Stomach (tissue), 9 donors: ENCODE data around the gene ADAM12. TPM values are rescaled to one million over a fixed set of nuclear protein-coding genes. Genes with fewer than 3 reads are reported as not detected.

Experiments
- DNase-seq, 2 donors: peaks; one replicate each; pipeline versions ENCODE4 v3.0.0 to v3.0.0-alpha.2; 2013 to 2019
- H3K27ac ChIP-seq, 5 donors: fragments of 200-600 bp in 4 of 5; sonication (generic) in 4 of 5; one replicate each; pipeline ENCODE4 v1.5.1; 2013 to 2019; ENCODE audit warnings: mild to moderate bottlenecking in 1 of 5, moderate library complexity in 1 of 5
- H3K27me3 ChIP-seq, 3 donors: fragments of 200-600 bp; sonication (generic); one replicate each; pipeline ENCODE4 v1.5.1; 2017 to 2019; ENCODE audit warnings: mixed run types in 1 of 3
- H3K36me3 ChIP-seq, 4 donors: fragments of 200-600 bp; sonication (generic); 1 replicate in 3 of 4; 2 replicates in 1 of 4; pipeline ENCODE4 v1.5.1; 2016 to 2019
- H3K4me1 ChIP-seq, 4 donors: fragments of 200-600 bp; sonication (generic); one replicate each; pipeline ENCODE4 v1.5.1; 2016 to 2019
- H3K4me3 ChIP-seq, 4 donors: fragments of 200-600 bp; sonication (generic) in 3 of 4; one replicate each; pipeline ENCODE4 v1.5.1; 2016 to 2019; ENCODE audit warnings: mild to moderate bottlenecking in 1 of 4
- H3K9me3 ChIP-seq, 4 donors: fragments of 200-600 bp; sonication (generic); one replicate each; pipeline ENCODE4 v1.5.1; 2016 to 2019
- CTCF ChIP-seq, 7 experiments: fragments of 450-650 bp in 4 of 7; fragments of 200-600 bp in 3 of 7; sonication (generic) in 3 of 7; IDR thresholded peaks; one replicate each; pipeline ENCODE4 v1.5.1; 2016 to 2019; ENCODE audit warnings: antibody characterized with exemption in 7 of 7, control low read depth in 2 of 7, mild to moderate bottlenecking in 1 of 7
- EP300 ChIP-seq: sonication (generic); formaldehyde crosslinking; IDR thresholded peaks from one replicate; pipeline ENCODE4 v1.6.1; 2017; ENCODE audit warnings: antibody characterized with exemption
- POLR2A ChIP-seq, 4 donors: fragments of 450-650 bp; IDR thresholded peaks; one replicate each; pipeline ENCODE4 v1.6.1; 2016; ENCODE audit warnings: antibody characterized with exemption in 4 of 4, control low read depth in 2 of 4, mild to moderate bottlenecking in 1 of 4, moderate library complexity in 1 of 4
- POLR2AphosphoS5 ChIP-seq, 3 donors: sonication (generic); formaldehyde crosslinking; IDR thresholded peaks; one replicate each; pipeline ENCODE4 v1.6.1; 2016; ENCODE audit warnings: antibody characterized with exemption in 3 of 3
- whole genome bisulfite sequencing, 5 donors: extraction: QIAGEN DNeasy Blood & Tissue Kit in 3 of 5; methylation state at CpG; one replicate each; pipeline versions ENCODE4 v1.1.5 to v1.1.7; 2013 to 2018; 5-methylcytosine and 5-hydroxymethylcytosine counted together
- intact Hi-C: fragments of 100-400 bp; cut with DNase I; formaldehyde crosslinking; loops from one replicate; pipeline ENCODE4 v1.15.1; 2023; ENCODE audit warnings: low total_unique reads
- polyA plus RNA-seq, 3 donors: library from polyadenylated mRNA; stranded (reverse); fragments of 200-250 nt; gene quantifications; one replicate each; pipeline ENCODE4 v1.2.3, GENCODE V29; 2013
- total RNA-seq, 5 donors: library from RNA; depleted of rRNA; stranded (reverse); fragments of >200 nt; gene quantifications; one replicate each; pipeline versions ENCODE4 v1.1.0 to v1.2.3, GENCODE V29; 2014 to 2016
- donor health status: healthy with polysubstance abuse.
- donor health status: Bipolar disorder and iron deficiency.
- donor health status: healthy.

The ADAM12 gene
- total and polyA plus RNA-seq, 8 donors, result 0.03 to 6.4 (median 0.50) TPM; not detected in 3

DNA sequence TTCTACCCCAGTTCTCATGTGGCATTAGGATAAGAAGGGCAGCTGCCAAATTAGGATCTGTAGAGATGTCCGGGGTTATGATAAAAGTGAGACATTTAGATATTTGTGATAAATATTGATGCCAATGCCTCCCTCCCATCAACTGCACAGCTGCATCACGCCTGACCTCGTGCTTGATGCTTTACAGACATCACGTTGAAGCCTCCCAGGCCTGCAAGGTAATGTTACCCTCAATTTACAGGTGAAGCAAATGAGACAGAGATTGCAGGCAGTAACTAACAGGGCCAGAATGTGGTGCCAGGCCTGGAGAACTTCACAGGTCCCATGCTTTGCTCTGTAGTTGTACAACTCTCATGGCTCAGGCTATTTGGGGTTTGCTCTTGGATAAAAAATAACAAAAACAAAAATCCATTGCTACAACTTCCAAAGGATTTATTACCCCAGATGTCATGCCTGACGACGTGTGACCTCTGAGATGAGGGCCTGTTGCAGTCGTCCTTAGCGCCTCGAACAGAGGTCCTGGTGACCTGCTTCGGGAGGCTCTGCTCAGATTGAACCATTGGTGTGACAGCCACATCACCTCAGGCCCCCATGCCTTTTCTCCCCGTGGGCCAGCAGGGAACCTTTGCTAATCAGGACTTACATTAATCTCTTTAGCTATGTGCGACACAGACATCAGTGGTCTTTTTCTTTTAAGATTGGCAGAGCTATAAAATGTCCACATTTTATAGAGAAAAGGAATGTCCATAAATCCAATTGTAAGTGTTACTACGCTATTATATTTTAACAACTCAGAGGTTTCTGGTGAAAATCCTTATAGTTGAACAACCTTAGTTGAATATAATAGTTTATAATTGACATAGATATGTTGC is 169.3 kb downstream of the ADAM12 start:
- Histone ChIP-seq H3K4me3 (no peak overlapping the region), H3K9me3 (no peaks in the 10 kb centered on the region), H3K4me1 (no peaks in the 10 kb centered on the region), H3K27me3 (peaks cover 0 to 13% (median 0%) of the 10 kb centered on the region in 3 donors), H3K36me3 (no peaks in the 10 kb centered on the region), H3K27ac (no peak overlapping the region)
- intact Hi-C loops, result no loop called here
- WGBS, 5 donors, result 74 to 80% (median 77%) methylated on average over 13 of the region's 13 CpGs
- DNase-seq, result no peak
- TF ChIP-seq POLR2A (IDR thresholded peaks at IDR 0.05), result no peak
- TF ChIP-seq CTCF (IDR thresholded peaks at IDR 0.05), result no peak
- no peak for TF ChIP-seq EP300
- no peak for TF ChIP-seq POLR2AphosphoS5 (IDR thresholded peaks at IDR 0.05)

GRCh38 chr10:126218174-126218573 is 170.1 kb downstream of the ADAM12 start:
- no peak overlapping the region for H3K27ac ChIP-seq
- no peaks in the 10 kb centered on the region for H3K9me3 ChIP-seq
- no peak for DNase-seq
- TF ChIP-seq POLR2AphosphoS5 (IDR thresholded peaks at IDR 0.05) (no peak), EP300 (no peak), POLR2A (IDR thresholded peaks at IDR 0.05) (no peak), CTCF (IDR thresholded peaks at IDR 0.05) (no peak)
- H3K4me1 ChIP-seq, result no peaks in the 10 kb centered on the region
- no peaks in the 10 kb centered on the region for H3K36me3 ChIP-seq
- H3K27me3 ChIP-seq, result peaks cover 0 to 8% (median 0%) of the 10 kb centered on the region in 3 donors
- intact Hi-C loops, result no loop called here
- no peak overlapping the region for H3K4me3 ChIP-seq
- WGBS, 5 donors, result 91 to 96% (median 92%) methylated on average over 4 to 5 of the region's 5 CpGs

GRCh38 chr10:126216632-126216961 is 171.7 kb downstream of the ADAM12 start:
- Histone ChIP-seq H3K27ac (no peak overlapping the region), H3K36me3 (no peaks in the 10 kb centered on the region), H3K4me1 (no peaks in the 10 kb centered on the region), H3K4me3 (no peak overlapping the region), H3K27me3 (peaks cover 0 to 8% (median 0%) of the 10 kb centered on the region in 3 donors), H3K9me3 (no peaks in the 10 kb centered on the region)
- intact Hi-C loops, result no loop called here
- no peak for DNase-seq
- TF ChIP-seq POLR2AphosphoS5 (IDR thresholded peaks at IDR 0.05) (no peak), EP300 (no peak), POLR2A (IDR thresholded peaks at IDR 0.05) (no peak), CTCF (IDR thresholded peaks at IDR 0.05) (no peak)
- WGBS, 5 donors, result 54 to 74% (median 62%) methylated on average over 4 of the region's 4 CpGs

GRCh38 chr10:126215746-126216631 is 172.3 kb downstream of the ADAM12 start:
- no peaks in the 10 kb centered on the region for H3K36me3 ChIP-seq
- H3K27me3 ChIP-seq, result peaks cover 0 to 13% (median 0%) of the 10 kb centered on the region in 3 donors
- no peaks in the 10 kb centered on the region for H3K4me1 ChIP-seq
- peak in 1 of 2 donors; percentile 66 for DNase-seq
- H3K9me3 ChIP-seq, result no peaks in the 10 kb centered on the region
- WGBS, 5 donors, result 50 to 59% (median 55%) methylated on average over 11 of the region's 11 CpGs
- no peak overlapping the region for H3K4me3 ChIP-seq
- no peak for TF ChIP-seq POLR2AphosphoS5 (IDR thresholded peaks at IDR 0.05)
- TF ChIP-seq EP300, result no peak
- TF ChIP-seq CTCF (IDR thresholded peaks at IDR 0.05), result no peak
- TF ChIP-seq POLR2A (IDR thresholded peaks at IDR 0.05), result no peak
- intact Hi-C loops, result no loop called here
- no peak overlapping the region for H3K27ac ChIP-seq
